Measurements from ENCODE around the gene GRM7.

GRM7 gene

DNA sequence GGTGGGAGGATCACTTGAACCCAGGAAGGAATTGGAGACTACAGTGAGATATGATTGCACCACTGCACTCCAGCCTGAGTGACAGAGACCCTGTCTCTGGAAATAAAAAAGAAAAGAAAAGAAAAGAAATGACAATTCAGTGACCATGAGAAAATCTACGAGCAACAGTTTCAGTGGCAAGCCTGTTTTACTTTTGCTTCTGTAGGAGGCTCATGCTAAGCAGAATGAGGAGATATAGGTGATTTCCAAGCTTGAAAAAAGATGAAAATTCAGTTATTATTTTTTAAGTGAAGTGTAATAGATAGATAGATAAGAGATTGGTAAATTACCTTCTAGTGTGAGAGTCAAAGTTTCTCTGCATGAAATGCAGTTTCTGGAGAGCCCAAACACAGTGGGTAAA is 651.1 kb downstream of the GRM7 start:
- TF ChIP-seq, protein P1, sequence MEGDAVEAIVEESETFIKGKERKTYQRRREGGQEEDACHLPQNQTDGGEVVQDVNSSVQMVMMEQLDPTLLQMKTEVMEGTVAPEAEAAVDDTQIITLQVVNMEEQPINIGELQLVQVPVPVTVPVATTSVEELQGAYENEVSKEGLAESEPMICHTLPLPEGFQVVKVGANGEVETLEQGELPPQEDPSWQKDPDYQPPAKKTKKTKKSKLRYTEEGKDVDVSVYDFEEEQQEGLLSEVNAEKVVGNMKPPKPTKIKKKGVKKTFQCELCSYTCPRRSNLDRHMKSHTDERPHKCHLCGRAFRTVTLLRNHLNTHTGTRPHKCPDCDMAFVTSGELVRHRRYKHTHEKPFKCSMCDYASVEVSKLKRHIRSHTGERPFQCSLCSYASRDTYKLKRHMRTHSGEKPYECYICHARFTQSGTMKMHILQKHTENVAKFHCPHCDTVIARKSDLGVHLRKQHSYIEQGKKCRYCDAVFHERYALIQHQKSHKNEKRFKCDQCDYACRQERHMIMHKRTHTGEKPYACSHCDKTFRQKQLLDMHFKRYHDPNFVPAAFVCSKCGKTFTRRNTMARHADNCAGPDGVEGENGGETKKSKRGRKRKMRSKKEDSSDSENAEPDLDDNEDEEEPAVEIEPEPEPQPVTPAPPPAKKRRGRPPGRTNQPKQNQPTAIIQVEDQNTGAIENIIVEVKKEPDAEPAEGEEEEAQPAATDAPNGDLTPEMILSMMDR (IDR thresholded peaks at IDR 0.05), result no peak
- no peak for DNase-seq (ENCODE audit: low spot score)
- no peak overlapping the region for H3K4me3 ChIP-seq

DNA sequence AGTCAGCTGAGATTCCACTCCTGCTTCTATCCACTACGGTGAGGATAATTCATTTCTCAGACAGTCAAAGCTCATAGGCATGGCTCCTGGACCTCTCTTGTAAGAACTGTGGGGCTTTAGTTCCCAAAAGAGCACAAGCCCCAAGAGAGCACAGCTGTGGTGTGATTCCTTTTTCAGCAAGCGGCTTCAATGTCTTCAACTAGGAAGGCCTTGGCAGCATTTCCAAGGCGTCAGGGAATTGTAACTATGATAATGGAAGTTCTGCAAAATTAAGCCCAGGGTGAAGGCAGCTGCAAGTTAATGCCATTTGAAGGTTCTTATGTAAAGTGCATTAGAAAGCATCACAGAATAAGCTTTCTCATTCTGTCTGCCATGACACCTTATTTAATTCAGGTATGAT is 657.1 kb downstream of the GRM7 start:
- DNase-seq (ENCODE audit: low spot score), result no peak
- no peak overlapping the region for H3K27ac ChIP-seq
- TF ChIP-seq, protein P1 (IDR thresholded peaks at IDR 0.05), result no peak
- no peak overlapping the region for H3K4me3 ChIP-seq

More for the DNA sequence above, 651.1 kb downstream of the GRM7 start:
- H3K27ac ChIP-seq, result no peak overlapping the region

DNA sequence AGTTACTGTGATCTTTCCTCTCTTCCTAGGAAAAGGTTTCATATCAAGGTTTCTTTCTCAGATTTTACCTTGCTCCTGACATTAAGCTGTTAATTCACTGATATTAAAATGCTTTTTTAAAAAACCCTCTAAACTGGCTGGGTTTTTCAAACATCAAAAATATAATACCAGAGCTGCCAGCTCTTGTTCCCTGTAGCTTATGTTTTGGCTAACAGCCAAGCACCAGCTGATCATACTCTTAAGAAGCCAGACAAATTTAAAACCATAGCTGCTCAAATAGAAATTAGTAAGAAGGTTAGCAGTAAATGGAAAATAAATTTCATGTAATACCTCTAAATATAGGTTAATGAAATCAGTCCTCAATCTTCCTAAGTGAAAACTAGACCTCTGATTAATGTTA is 657.5 kb downstream of the GRM7 start:
- DNase-seq (ENCODE audit: low spot score), result no peak
- Histone ChIP-seq H3K4me3 (no peak overlapping the region), H3K27ac (no peak overlapping the region)
- TF ChIP-seq, protein P1 (IDR thresholded peaks at IDR 0.05), result no peak

DNA sequence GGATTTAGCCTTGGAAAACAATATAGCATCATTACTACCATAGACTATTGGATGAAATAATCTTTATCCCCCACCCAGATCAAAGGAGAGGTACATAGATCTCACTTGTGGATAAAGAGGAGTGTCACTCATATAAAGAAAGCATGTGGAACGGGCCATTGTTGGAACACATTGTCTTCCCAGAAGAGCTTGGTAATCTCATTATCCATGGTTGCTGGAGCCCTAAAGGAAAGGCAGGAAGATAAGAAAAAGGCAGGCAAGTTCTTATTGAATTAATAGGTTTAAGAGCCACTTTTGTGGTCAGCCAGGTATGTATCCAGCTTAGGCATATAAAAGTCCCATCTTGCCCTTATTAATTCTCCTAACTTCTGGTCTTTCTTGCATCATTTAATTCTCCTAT is 659.1 kb downstream of the GRM7 start:
- Histone ChIP-seq H3K4me3 (no peak overlapping the region), H3K27ac (no peak overlapping the region)
- DNase-seq (ENCODE audit: low spot score), result no peak
- TF ChIP-seq, protein P1 (IDR thresholded peaks at IDR 0.05), result no peak

DNA sequence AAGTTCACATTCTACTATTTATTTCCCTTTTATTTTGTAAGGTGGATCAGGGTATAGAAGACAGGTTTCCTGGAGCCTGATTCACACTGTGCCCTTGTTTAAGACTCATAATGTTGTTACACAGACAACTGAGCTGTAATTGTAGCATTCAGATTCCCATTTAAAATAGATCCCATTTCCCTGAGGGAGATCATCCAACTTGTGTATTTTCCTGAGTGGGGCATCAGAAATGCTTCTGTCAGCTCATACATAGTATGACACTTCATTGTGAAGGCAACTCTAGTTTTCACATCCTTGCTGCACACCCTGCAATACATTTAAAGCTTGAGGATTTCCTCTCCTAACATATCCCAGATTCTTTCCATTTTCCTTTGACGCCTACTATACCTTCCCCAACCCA is 659.7 kb downstream of the GRM7 start:
- H3K4me3 ChIP-seq, result no peak overlapping the region
- DNase-seq (ENCODE audit: low spot score), result no peak
- TF ChIP-seq, protein P1 (IDR thresholded peaks at IDR 0.05), result no peak
- H3K27ac ChIP-seq, result no peak overlapping the region

DNA sequence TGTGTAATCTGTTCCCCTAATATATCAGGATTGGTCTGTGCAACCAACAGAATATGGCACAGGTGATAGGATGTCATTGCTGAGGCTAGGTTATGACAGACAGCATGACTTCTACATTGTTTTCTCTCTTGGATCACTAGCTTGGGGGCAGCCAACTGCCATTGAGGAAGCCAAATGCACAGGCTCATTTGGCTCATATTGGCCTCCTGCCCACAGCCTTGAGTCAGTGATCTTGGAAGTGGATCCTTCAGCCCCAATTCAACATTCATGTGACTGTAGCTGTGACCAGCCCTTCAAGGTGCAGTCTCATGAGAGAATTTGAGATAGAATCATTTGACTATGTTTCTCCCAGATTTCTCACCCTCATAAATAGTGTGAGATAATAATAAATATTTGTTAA is 675.6 kb downstream of the GRM7 start:
- H3K27ac ChIP-seq, result no peak overlapping the region
- no peak for DNase-seq (ENCODE audit: low spot score)
- H3K4me3 ChIP-seq, result no peak overlapping the region
- TF ChIP-seq, protein P1 (IDR thresholded peaks at IDR 0.05), result no peak

DNA sequence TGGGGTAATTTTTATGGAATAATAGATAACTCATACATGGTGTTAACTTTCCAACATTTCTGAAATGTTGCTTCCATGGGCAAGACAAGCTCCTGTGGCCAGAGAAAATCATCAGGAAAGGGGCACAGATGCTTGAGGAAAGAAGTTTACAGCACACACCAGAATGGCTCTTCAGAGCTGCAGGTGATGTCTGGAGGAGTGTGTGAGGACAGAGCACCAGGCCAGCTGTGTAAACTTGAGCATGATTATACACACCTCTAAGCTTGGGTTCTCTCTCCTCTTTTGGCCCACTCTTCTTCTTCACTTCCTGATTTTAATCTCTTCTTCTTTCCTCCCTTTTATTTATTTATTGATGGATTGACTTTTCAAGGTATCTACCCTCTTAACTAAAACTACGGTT is 676.0 kb downstream of the GRM7 start:
- Histone ChIP-seq H3K4me3 (no peak overlapping the region), H3K27ac (no peak overlapping the region)
- TF ChIP-seq, protein P1 (IDR thresholded peaks at IDR 0.05), result no peak
- no peak for DNase-seq (ENCODE audit: low spot score)
